T47D (cell line): ENCODE results near the gene RCVRN.

Source experiments
- DNase-seq, 2 experiments: peaks; one replicate each; pipeline versions ENCODE4 v3.0.0 to v3.0.0-alpha.2; 2011 to 2012; ENCODE audit warnings: low read depth in 1 of 2, low spot score in 1 of 2
- JUND ChIP-seq: IDR thresholded peaks from 2 replicates; pipeline ENCODE4 v1.6.1; 2012; ENCODE audit warnings: low read depth
- in situ Hi-C: cut with HindIII; loops from 2 replicates; pipeline ENCODE4 v1.10.0; 2016; ENCODE audit warnings: low sequenced_read_pairs, low pct_unique_long_range_greater_than_20kb

RCVRN gene

DNA sequence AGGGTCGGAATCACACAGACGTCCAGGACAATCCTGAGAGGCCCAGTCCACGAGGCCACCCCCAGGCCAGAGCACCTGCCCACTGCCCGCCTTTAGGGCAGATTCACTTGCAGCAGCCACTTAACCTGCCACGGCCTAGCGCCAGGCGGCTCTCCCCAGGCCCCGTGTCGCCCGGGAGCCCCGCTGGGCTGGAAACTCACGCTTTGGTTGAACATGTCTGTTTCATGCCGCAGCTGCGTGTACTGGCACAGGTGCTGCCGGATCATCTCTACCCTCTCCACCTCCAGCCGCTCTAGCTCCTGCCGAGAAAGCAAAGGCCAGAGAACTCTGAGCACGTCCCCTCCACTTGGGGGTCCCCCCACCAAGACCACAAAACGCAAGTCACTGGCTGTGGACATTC lies 12.7 kb upstream of the RCVRN start:
- TF ChIP-seq JUND: no peak
- in situ Hi-C loops: no loop called here
- no peak for DNase-seq

- no peak for DNase-seq
- no peak for TF ChIP-seq JUND
- in situ Hi-C loops: no loop called here
Observed at GRCh38 chr17:9917131-9917530, 12.1 kb upstream of the RCVRN start.

DNA sequence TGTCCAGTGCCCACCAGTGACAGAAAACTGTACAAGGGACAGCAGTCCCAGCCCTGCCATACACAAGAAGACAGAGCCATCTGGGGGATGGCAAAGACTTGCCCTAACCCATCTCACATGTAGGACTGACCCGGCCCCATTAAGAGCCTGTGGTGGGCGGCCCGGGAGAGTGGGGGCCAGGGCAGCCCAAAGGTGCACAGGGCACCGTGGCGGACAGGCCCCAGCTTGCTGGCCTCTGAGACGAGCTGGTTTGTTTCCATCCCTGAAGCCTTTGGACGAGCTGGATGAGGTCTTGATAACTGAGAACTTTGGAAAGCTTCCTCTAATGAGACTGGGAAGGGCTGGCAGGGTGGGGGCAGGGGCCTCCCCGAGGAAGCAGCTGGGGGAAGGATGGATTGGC lies 11.0 kb upstream of the RCVRN start:
- DNase-seq: no peak
- TF ChIP-seq JUND: no peak
- in situ Hi-C loops: no loop called here

- DNase-seq: no peak
Observed at GRCh38 chr17:9913476-9913875, 8.4 kb upstream of the RCVRN start.

GRCh38 chr17:9912121-9913099 lies 7.3 kb upstream of the RCVRN start:
- in situ Hi-C loops: no loop called here
- no peak for DNase-seq
- no peak for TF ChIP-seq JUND

More at GRCh38 chr17:9913476-9913875, 8.4 kb upstream of the RCVRN start:
- in situ Hi-C loops: no loop called here
- no peak for TF ChIP-seq JUND

- DNase-seq: no peak
- in situ Hi-C loops: no loop called here
- no peak for TF ChIP-seq JUND
Observed at GRCh38 chr17:9911089-9911488, 6.0 kb upstream of the RCVRN start.

GRCh38 chr17:9908649-9909042 lies 3.6 kb upstream of the RCVRN start:
- no peak for TF ChIP-seq JUND
- no peak for DNase-seq
- in situ Hi-C loops: no loop called here

DNA sequence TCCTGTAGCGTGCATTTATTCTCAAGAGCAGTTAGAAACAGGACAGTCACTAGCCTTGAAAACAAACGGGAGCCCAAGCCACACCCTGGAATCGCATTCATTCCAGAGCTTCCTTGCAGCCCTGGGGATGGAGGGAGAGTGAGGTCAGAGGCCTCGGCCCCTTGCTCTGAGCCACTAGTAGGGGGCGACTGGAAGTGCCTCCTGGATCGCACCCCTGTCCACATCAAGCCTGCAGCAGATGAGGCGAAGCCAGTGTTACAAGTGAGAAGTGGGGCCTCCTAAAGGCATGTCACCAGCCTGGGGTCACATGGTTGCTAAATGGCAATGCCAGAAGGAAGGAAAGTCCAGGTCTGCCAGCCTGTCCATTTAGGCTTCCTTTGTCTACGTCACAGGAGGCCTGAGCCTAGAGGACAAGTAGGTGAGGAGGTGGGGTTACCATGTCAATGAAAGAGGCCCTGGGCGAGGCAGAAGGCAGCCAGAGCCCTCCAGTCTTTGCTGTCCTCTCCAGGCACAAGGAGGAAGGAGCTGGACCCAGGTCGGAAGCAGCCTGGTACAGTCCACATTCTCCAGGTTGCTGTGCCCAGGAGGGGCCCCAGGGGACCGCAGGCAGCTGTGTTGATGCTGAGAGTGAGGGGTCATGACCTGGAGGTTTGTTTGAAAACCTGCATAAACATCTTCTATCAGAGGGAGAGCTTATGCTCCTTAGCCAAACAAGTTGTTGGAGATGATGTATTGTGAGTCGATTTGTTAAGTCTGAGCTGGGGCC lies 3.0 kb upstream of the RCVRN start:
- in situ Hi-C loops: no loop called here
- no peak for TF ChIP-seq JUND
- DNase-seq: no peak

GRCh38 chr17:9907131-9907530 lies 2.1 kb upstream of the RCVRN start:
- TF ChIP-seq JUND: no peak
- no peak for DNase-seq
- in situ Hi-C loops: no loop called here

DNA sequence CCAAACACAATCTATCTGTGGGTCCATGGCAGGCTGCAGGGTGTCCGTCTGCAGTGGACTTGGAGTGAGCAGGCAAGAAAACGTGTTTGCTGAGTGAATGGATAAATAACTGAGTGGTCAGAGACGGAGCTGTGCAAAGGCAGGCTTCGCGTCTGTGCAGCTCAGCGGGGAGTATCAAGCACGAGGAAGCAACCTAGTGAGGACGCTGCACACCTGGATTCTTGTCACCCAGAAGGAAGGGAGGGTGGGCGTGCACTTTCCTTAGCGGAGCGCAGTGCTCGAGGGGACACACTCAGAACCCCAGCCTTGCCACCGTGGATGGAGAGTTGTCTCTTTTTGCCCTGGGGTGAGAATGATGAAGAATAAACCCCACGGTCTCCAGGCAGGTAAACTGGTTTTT lies 1.5 kb upstream of the RCVRN start:
- no peak for DNase-seq
- TF ChIP-seq JUND: no peak
- in situ Hi-C loops: no loop called here

GRCh38 chr17:9905902-9906301 lies 831 bp upstream of the RCVRN start:
- TF ChIP-seq JUND: no peak
- in situ Hi-C loops: no loop called here
- DNase-seq: peak in 1 of 2 experiments; percentile 12

DNA sequence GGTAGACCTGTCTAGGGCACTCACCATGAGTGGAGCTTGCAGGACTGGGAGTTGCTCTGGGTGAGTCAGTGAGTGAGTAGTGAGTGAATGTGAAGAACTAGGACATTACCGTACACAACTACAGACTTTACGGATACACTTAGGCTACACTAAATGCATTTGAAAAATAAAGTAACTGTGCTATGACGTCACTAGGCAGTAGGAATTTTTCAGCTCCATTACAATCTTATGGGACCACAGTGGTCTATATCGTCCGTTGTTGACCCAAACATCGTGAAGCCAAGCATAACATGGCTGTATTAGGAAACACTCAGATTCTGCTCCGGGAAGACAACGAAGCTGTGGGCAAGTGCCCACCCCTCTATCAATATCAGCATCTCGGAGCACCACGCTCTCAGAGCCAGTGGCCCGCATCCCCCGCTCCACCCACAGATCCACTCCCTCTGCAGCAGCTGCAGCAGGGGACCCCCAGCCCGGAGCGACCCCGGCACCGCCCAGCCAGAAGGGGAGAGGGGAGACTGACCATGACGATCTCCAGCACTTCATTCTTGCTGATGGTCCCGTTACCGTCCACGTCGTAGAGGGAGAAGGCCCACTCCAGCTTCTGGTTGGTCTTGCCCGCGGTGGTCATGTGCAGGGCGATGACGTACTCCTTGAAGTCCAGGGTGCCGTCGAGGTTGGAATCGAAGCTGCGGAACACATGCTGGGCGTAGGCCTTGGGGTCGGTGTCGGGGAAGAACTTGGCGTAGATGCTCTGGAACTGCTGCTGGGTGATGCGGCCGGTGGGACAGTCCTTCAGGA lies 594 bp downstream of the RCVRN start:
- in situ Hi-C loops: no loop called here
- no peak for TF ChIP-seq JUND
- DNase-seq: no peak

GRCh38 chr17:9902120-9902519 lies 3.0 kb downstream of the RCVRN start:
- DNase-seq: no peak
- in situ Hi-C loops: no loop called here

More at GRCh38 chr17:9902120-9902519, 3.0 kb downstream of the RCVRN start:
- no peak for TF ChIP-seq JUND
